Measurements from ENCODE around the gene WASF3.

The WASF3 gene

GRCh38 chr13:26685606-26686005 is 128.1 kb downstream of the WASF3 start:
- no peak for DNase-seq (ENCODE audit: low read depth)

DNA sequence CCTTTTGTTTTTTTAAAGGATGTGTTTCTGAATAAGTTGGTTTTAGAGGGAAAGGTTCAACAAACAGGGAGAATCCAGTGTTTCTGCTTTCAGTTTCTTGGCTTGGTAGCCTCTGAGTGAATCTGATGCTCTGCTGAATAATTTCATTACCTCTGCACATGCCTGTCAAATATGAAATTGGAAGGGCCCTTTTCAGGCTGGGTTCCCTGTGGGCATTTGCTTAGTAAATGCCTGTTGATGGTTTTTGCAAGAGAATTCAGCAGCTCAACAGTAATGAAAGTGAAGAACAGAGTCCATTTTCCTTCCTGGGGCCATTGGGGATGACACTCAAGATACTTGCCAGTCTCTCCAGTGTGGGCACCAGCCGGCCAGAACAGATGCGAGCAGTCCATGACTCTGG is 128.8 kb downstream of the WASF3 start:
- DNase-seq (ENCODE audit: low read depth): no peak

GRCh38 chr13:26688286-26688685 is 130.8 kb downstream of the WASF3 start:
- DNase-seq (ENCODE audit: low read depth): no peak

GRCh38 chr13:26688980-26689379 is 131.5 kb downstream of the WASF3 start:
- no peak for DNase-seq (ENCODE audit: low read depth)

- no peak for DNase-seq (ENCODE audit: low read depth)
Measured at GRCh38 chr13:26693749-26694463, 136.4 kb downstream of the WASF3 start.

GRCh38 chr13:26694609-26695359 is 137.3 kb downstream of the WASF3 start:
- no peak for DNase-seq (ENCODE audit: low read depth)

- DNase-seq (ENCODE audit: low read depth): no peak
Measured at GRCh38 chr13:26695360-26695705, 137.8 kb downstream of the WASF3 start.

GRCh38 chr13:26695891-26696311 is 138.4 kb downstream of the WASF3 start:
- DNase-seq (ENCODE audit: low read depth): no peak

DNA sequence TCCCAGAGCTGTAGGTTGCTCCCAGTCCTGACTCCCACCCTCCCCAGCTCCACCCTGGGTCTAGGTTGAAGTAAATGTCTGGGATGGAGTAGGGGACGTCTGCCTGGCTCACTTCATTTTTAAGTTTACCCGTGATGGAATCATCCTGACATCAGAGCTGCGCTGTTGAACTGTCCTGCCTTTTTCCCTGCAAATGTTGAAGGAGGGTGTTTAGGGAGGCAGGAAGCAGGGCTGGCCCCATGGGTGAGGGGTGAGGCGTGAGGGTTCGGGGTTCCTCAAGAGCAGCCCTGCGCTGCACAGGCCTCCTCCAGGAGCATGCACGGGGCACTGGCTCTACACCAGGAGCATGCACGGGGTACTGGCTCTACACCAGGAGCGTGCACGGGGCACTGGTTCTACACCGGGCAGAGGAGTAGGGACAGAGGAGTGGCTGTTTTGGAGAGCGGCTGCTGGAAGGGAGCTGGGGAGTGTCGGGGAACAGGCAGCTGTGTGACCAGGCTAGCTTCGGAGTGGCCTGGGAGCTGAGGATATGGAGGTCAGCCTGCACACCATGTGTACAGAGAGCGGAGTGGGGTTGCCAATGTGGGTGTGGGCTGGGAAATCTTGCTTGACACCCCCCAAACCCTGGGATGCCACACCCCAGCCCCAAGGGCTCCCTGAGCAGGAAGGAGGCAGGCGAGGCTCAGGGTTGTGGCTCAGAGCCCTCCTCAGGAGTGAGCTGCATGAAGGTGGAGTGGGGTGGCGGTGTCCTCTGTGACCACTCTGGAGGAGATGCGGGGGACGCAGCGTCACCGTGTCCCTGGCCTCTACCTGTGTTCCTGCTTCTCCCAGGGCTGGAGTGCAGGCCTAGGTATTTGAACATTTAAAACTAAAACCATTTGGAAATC is 139.8 kb downstream of the WASF3 start:
- DNase-seq (ENCODE audit: low read depth): no peak

DNA sequence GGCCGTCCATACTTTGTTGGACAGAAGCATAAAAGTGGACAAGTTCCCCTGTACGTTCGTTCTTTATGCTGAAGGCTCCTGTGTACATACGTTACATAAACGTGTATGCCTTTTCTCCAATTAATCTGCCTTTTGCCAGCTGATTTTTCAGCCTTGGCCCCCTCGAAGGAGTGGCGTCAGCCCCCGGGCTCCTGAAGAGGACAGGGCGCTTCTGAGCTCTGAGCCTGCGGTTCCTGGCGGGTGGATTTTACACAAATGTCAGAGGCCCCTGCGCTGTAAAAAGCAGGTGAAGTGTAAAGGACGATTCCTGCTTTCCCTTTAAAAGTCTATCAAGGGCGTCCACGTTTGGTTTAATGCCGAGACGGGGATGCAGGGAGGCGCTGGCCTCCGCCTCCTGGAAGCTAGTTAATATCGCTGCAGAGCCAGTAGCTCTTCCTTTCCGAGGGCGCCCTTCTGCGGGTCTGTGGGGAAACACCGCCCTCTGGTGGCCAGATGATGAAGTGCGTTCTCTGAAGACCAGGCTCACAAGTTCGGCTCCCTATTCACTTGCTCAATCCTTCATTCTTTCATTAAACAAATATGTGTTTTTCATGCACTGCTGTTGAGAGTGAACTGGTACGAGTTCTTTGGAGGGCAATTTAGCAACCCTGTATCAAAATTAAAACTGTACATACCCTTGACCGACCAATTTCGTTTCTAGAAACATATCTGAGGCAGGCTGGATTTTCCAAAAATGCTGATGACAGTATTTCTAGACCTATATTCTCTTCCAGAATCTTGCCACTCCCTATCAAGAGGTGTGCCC is 141.1 kb downstream of the WASF3 start:
- peak; percentile 75 for DNase-seq (ENCODE audit: low read depth)

- no peak for DNase-seq (ENCODE audit: low read depth)
Measured at GRCh38 chr13:26699197-26699490, 141.7 kb downstream of the WASF3 start.

DNA sequence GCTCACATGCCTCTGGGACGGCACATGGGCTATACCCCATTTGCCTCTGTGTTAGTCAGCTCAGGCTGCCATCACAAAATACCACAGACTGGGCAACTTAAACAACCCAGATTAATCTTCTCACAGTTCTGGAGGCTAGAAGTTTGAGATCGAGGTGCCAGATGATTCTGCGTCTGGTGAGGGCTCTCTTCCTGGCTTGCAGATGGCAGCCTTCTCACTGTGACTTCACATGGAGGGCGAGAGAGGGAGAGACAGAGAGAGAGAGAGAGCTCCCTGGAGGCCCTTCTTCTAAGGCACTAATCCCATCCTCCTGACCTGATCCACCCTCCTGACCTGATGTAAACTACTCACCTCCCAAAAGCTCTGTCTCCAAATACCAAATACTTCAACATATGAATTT is 148.1 kb downstream of the WASF3 start:
- DNase-seq (ENCODE audit: low read depth): no peak

DNA sequence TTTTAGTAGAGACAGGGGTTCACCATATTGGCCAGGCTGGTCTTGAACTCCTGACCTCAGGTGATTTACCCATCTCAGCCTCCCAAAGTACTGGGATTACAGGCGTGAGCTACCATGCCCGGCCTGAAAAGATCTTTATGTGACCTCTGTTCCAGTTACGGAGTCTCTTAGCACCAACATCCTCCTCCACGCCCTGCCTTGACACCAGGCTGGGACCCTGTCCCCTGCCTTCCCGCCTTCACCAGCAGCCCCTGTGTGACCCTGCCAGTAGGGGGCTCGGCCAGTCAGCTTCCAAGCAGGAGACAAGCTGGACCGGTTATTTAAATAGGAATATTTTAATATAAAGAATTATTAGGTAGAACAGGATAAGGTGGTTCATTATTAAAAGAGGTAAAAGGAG is 148.9 kb downstream of the WASF3 start:
- no peak for DNase-seq (ENCODE audit: low read depth)

- DNase-seq (ENCODE audit: low read depth): no peak
Measured at GRCh38 chr13:26707122-26708006, 149.9 kb downstream of the WASF3 start.

DNA sequence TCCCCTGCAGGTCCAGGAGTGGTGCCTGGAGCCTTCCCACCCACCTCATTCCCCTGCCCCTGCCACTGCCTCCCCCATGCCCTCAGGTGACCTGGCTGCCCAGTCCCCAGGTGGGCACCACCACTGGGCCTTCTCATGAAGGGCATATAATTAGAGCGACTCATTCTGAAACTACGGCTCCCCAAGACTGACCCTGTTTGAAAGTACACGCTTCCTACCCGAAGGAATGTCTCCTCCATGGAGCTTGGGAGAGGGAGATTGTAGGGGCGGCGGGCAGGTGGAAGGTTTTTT is 150.5 kb downstream of the WASF3 start:
- no peak for DNase-seq (ENCODE audit: low read depth)

DNA sequence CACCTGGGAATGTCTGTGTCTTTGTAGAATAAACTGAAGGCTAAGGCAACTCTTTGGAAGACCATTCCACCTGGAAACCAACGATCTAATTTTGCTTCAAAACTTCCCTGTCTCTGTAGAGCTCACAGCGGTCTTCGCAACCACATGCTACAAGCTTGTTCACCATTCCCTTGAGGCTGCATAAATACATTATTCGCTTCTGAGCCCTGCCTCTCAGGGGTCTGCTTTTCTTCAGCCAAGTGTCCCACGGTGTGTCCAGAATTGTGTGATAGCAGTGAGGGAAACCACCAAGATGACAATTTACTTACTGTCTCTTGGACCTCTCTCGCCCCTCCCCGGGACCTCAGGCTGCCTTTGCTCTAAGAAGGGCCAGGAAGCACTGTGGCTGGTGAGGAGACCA is 152.0 kb downstream of the WASF3 start:
- no peak for DNase-seq (ENCODE audit: low read depth)

DNA sequence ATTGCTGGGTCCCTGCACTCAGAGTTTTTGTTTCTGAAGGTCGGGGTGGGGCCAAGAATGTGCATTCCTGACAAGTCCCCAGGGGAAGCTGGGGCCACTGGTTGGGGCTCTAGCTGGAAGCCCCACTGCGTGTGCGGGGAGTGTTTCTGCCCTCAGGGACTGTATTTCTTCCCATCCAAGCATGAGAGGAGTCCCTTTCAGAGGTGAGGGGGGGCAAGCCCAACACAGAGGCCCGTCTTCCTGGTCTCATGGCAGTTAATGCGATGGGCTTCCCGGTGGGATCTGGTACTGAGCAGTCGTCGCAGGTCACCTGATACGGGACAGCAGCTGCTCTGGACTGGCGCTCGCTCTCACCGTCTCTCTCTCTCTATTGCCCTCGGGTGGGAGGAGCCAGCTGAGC is 152.7 kb downstream of the WASF3 start:
- DNase-seq (ENCODE audit: low read depth): no peak

GRCh38 chr13:26711211-26711610 is 153.7 kb downstream of the WASF3 start:
- no peak for DNase-seq (ENCODE audit: low read depth)

GRCh38 chr13:26713341-26713740 is 155.9 kb downstream of the WASF3 start:
- no peak for DNase-seq (ENCODE audit: low read depth)

DNA sequence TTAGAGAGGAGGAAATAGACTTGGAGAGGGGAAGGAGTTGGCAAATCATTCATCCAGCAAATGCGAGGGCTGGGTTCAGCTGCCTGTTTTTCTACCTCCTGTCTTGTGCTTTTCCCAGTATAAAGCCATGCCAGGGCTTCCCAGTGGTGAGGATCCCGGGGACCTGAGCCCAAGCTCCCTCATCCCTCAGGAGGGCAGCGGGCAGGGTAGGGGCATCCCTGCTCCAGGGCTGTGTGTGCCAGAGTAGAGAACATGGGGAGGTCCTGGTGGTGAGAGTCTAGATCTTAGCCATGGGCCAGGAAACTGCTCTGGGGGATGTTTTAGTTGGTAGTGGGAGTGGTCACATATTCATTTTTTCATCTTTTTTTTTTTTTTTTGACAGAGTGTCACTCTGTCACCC is 159.5 kb downstream of the WASF3 start:
- DNase-seq (ENCODE audit: low read depth): no peak

DNA sequence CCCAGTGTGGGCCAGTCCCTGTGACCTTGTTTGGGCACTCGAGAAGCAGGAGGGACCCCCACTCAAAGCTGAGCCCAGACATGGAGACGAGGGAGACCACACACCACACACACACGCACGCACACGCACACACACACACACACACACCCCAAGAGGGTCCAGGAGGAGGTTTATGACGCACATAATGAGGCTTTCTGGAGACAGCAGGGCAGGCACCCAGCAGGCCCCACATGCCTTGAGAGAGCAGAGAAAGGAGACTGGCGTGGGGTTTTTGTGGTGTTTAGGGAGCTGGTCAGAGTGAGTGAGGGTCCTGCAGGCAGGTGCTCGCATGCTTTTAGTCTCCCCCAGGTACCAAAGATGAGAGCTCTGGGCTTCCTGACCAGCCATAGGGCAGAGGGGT is 160.7 kb downstream of the WASF3 start:
- DNase-seq (ENCODE audit: low read depth): no peak
